HuH-7.5 (cell line): ENCODE measurements around the gene EIF2S1.
"Not testable (repeated sequence)": the region's sequence is repeated elsewhere in the genome, so short reads cannot be mapped to it uniquely, and the experiment has no call there.

ENCODE experiments used
- DNase-seq: peaks from one replicate; pipeline ENCODE4 v3.0.0; 2011; ENCODE audit warnings: low spot score

The EIF2S1 gene

GRCh38 chr14:67359775-67360469 lies at the start of gene EIF2S1, which contains the start of gene ATP6V1D:
TSS of gene EIF2S1 (plus strand) at chr14:67360328. CDS start at chr14:67364768, 4,440 bp downstream.
TSS of gene ATP6V1D (minus strand) at chr14:67359804. CDS start at chr14:67359698, 106 bp downstream.
- peak; percentile 87 for DNase-seq

- DNase-seq: no peak
Measured at GRCh38 chr14:67311868-67312267, 48.3 kb upstream of the EIF2S1 start.

- no peak for DNase-seq
Measured at GRCh38 chr14:67313153-67313552, 47.0 kb upstream of the EIF2S1 start.

GRCh38 chr14:67317822-67318221 lies 42.3 kb upstream of the EIF2S1 start:
- no peak for DNase-seq

GRCh38 chr14:67319142-67319541 lies 41.0 kb upstream of the EIF2S1 start:
- DNase-seq: no peak

GRCh38 chr14:67329666-67330065 lies 30.5 kb upstream of the EIF2S1 start:
- not testable (repeated sequence) for DNase-seq

- DNase-seq: no peak
Measured at GRCh38 chr14:67331368-67332125, 28.6 kb upstream of the EIF2S1 start.

- no peak for DNase-seq
Measured at GRCh38 chr14:67332468-67332867, 27.7 kb upstream of the EIF2S1 start.

- no peak for DNase-seq
Measured at GRCh38 chr14:67335781-67336180, 24.3 kb upstream of the EIF2S1 start.

- not testable (repeated sequence) for DNase-seq
Measured at GRCh38 chr14:67341231-67341630, 18.9 kb upstream of the EIF2S1 start.

GRCh38 chr14:67343601-67344230 lies 16.4 kb upstream of the EIF2S1 start:
- no peak for DNase-seq

- no peak for DNase-seq
Measured at GRCh38 chr14:67345583-67345982, 14.5 kb upstream of the EIF2S1 start.

- DNase-seq: no peak
Measured at GRCh38 chr14:67352055-67352454, 8.1 kb upstream of the EIF2S1 start.

- no peak for DNase-seq
Measured at GRCh38 chr14:67357186-67357968, 2.8 kb upstream of the EIF2S1 start.

GRCh38 chr14:67357969-67358354 lies 2.2 kb upstream of the EIF2S1 start:
- no peak for DNase-seq

- no peak for DNase-seq
Measured at GRCh38 chr14:67358924-67359774, 979 bp upstream of the EIF2S1 start.

GRCh38 chr14:67360470-67361206 lies 510 bp downstream of the EIF2S1 start:
- DNase-seq: no peak

- no peak for DNase-seq
Measured at GRCh38 chr14:67365476-67365875, 5.3 kb downstream of the EIF2S1 start.

- no peak for DNase-seq
Measured at GRCh38 chr14:67370830-67371229, 10.7 kb downstream of the EIF2S1 start.
